ENCODE measurements around the gene RTN4RL1. TPM values are rescaled to one million over a fixed set of nuclear protein-coding genes. Genes with fewer than 3 reads are reported as not detected.
A peak's percentile ranks its signal among the peaks of the same experiment; 100 is the strongest.

The RTN4RL1 gene, protein sequence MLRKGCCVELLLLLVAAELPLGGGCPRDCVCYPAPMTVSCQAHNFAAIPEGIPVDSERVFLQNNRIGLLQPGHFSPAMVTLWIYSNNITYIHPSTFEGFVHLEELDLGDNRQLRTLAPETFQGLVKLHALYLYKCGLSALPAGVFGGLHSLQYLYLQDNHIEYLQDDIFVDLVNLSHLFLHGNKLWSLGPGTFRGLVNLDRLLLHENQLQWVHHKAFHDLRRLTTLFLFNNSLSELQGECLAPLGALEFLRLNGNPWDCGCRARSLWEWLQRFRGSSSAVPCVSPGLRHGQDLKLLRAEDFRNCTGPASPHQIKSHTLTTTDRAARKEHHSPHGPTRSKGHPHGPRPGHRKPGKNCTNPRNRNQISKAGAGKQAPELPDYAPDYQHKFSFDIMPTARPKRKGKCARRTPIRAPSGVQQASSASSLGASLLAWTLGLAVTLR
- 0.20 TPM for polyA plus RNA-seq (2013, experiment 1 of 2)
- 0.14 TPM for polyA plus RNA-seq (2013, experiment 2 of 2)

DNA sequence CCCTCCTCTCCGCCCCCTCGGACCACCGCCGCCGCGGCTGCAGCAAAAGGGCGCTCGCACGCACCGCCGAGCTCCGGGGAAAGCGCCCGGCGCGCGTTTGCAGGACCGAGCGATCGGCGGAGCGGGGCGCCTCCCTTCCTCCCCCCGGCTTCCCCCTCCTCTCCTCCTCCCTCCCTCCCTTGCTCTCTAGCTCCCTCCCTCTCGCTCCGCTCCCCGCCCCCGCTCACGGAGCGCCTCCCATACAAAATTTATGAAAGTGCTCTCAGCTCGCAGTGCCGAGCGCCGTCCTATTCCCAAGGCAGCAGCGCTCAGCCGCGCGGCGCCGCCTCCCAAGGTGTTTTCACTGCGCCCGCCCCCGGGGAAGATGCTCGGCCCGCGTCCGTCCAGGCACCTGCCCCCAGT is at the start of gene RTN4RL1:
Gene RTN4RL1 (minus strand): TSS at position 115 of the 402 bp plus-strand sequence. CDS start 469 bp downstream, outside the sequence.
- no peaks in the 10 kb centered on the region for H3K79me1 ChIP-seq (ENCODE audit: low read length)
- no peaks in the 10 kb centered on the region for H3K4me1 ChIP-seq (ENCODE audit: control insufficient read depth, low read depth, low read length)
- H3K79me2 ChIP-seq (ENCODE audit: control insufficient read depth, insufficient read depth, low read length), result no peaks in the 10 kb centered on the region
- H4K5ac ChIP-seq (ENCODE audit: low read length), result no peak within 1 kb of the TSS
- peak within 1 kb of the TSS; percentile 61 for H3K4me2 ChIP-seq (ENCODE audit: low read length)
- H2AK5ac ChIP-seq (ENCODE audit: low read length), result no peak within 1 kb of the TSS
- DNase-seq, result peak; percentile 78
- H3K4me3 ChIP-seq (ENCODE audit: low read length), result peak within 1 kb of the TSS; percentile 11
- WGBS (ENCODE audit: extremely low coverage, insufficient coverage, low lambda C conversion rate), result no CpG with 5 or more reads among the region's 47 CpGs
- no peak within 1 kb of the TSS for H4K8ac ChIP-seq (ENCODE audit: low read depth, low read length)
- no peak within 1 kb of the TSS for H3K4ac ChIP-seq (ENCODE audit: low read depth, low read length)
- peaks cover 18% of the 10 kb centered on the region for H3K27me3 ChIP-seq (ENCODE audit: insufficient read depth, low read length, poor library complexity)
- peak within 1 kb of the TSS; percentile 65 for H3K18ac ChIP-seq (ENCODE audit: low read length)
- H3K56ac ChIP-seq (ENCODE audit: low read length), result peak within 1 kb of the TSS; percentile 67
- no peaks in the 10 kb centered on the region for H3K36me3 ChIP-seq (ENCODE audit: control insufficient read depth, insufficient read depth, low read length)
- H3K27ac ChIP-seq (ENCODE audit: low read depth, low read length), result no peak within 1 kb of the TSS
- H2BK5ac ChIP-seq (ENCODE audit: low read length), result no peak within 1 kb of the TSS
- H3K9ac ChIP-seq (ENCODE audit: low read length), result peak within 1 kb of the TSS; percentile 52
- H2BK15ac ChIP-seq (replicated peaks; ENCODE audit: low read depth), result no peak within 1 kb of the TSS
- H3K23ac ChIP-seq (ENCODE audit: low read length), result no peak within 1 kb of the TSS
- H2BK120ac ChIP-seq (ENCODE audit: low read depth, low read length), result no peak within 1 kb of the TSS

DNA sequence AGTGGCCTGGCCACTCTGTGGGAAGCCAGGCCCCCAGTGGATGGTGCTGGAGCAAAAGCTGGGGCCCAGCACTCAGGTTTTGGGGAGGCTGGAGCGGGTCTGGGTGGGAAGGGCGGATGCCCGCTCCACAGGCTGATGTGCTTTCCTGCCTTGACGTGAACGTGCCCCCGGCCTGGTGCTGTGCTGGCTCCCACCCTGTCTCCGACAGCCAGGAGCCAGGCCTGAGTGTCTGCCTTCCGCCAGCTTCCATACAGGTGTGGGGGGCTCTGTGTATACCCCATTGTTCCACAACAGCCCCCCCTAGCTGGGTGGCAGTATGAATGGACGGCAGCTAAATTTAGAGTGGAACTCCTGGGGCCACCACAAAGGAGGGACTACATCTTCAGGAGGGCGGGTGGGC is 49.8 kb upstream of the RTN4RL1 start:
- Histone ChIP-seq H3K4ac (ENCODE audit: low read depth, low read length) (no peak overlapping the region), H3K4me1 (ENCODE audit: control insufficient read depth, low read depth, low read length) (peaks cover 3% of the 10 kb centered on the region), H3K18ac (ENCODE audit: low read length) (no peak overlapping the region), H2BK5ac (ENCODE audit: low read length) (no peak overlapping the region), H3K79me2 (ENCODE audit: control insufficient read depth, insufficient read depth, low read length) (no peaks in the 10 kb centered on the region), H3K56ac (ENCODE audit: low read length) (no peak overlapping the region), H2BK120ac (ENCODE audit: low read depth, low read length) (no peak overlapping the region), H3K23ac (ENCODE audit: low read length) (no peak overlapping the region), H4K8ac (ENCODE audit: low read depth, low read length) (no peak overlapping the region), H3K79me1 (ENCODE audit: low read length) (no peaks in the 10 kb centered on the region), H3K4me3 (ENCODE audit: low read length) (no peak overlapping the region), H3K27ac (ENCODE audit: low read depth, low read length) (no peak overlapping the region), H2BK15ac (replicated peaks; ENCODE audit: low read depth) (no peak overlapping the region), H2AK5ac (ENCODE audit: low read length) (no peak overlapping the region), H3K36me3 (ENCODE audit: control insufficient read depth, insufficient read depth, low read length) (no peaks in the 10 kb centered on the region), H4K5ac (ENCODE audit: low read length) (no peak overlapping the region), H3K27me3 (ENCODE audit: insufficient read depth, low read length, poor library complexity) (no peaks in the 10 kb centered on the region), H3K4me2 (ENCODE audit: low read length) (no peak overlapping the region), H3K9ac (ENCODE audit: low read length) (no peak overlapping the region)
- no CpG with 5 or more reads among the region's 10 CpGs for WGBS (ENCODE audit: extremely low coverage, insufficient coverage, low lambda C conversion rate)
- DNase-seq, result no peak

DNA sequence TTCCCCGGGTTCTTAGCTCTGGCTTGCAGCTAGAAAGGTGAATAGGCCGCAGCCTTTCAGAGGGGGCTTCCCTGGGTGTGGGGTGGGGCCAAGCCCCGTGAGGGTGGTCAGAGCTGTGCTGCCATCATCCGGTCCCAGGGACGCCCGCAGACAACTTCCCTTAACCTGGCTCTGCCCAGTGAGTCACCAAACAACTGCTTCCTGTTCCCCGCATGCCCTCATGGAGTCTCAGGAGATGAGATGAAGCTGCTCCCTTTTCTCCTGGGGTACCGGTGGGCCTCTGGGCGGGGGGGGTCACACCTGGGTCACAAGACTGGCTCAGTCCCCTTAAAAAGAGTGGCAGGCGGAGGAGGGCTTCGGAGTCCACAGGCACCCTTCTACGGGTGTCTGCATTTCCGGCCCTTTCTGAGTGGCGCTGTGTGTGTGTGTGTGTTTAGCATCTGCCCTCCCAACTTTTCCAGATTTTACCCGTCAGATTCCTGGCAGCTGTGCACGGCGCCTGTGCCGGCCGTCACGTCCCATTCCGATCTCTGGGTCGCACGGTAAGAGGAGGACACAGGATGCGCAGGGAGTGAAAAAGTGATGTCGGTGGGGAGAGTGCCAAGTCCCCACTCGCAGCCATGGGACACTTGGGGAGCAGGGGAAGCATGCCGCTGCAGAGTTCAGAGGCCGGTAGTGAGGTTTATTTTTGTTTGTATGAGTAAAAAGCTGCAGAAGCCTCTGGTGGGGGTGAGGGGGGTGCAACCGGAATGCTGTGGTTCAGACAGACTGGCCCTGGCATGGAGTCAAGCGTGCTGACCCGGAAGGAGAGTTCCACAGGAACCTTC is 46.5 kb upstream of the RTN4RL1 start:
- Histone ChIP-seq H3K4me3 (ENCODE audit: low read length) (no peak overlapping the region), H3K4me1 (ENCODE audit: control insufficient read depth, low read depth, low read length) (peaks cover 3% of the 10 kb centered on the region), H2BK15ac (replicated peaks; ENCODE audit: low read depth) (no peak overlapping the region), H2AK5ac (ENCODE audit: low read length) (no peak overlapping the region), H3K79me2 (ENCODE audit: control insufficient read depth, insufficient read depth, low read length) (no peaks in the 10 kb centered on the region), H3K27ac (ENCODE audit: low read depth, low read length) (no peak overlapping the region), H3K18ac (ENCODE audit: low read length) (no peak overlapping the region), H3K9ac (ENCODE audit: low read length) (no peak overlapping the region), H3K79me1 (ENCODE audit: low read length) (no peaks in the 10 kb centered on the region), H4K5ac (ENCODE audit: low read length) (no peak overlapping the region), H3K23ac (ENCODE audit: low read length) (no peak overlapping the region), H3K56ac (ENCODE audit: low read length) (no peak overlapping the region), H3K36me3 (ENCODE audit: control insufficient read depth, insufficient read depth, low read length) (no peaks in the 10 kb centered on the region), H3K27me3 (ENCODE audit: insufficient read depth, low read length, poor library complexity) (no peaks in the 10 kb centered on the region), H3K4ac (ENCODE audit: low read depth, low read length) (no peak overlapping the region), H2BK5ac (ENCODE audit: low read length) (no peak overlapping the region), H2BK120ac (ENCODE audit: low read depth, low read length) (no peak overlapping the region), H4K8ac (ENCODE audit: low read depth, low read length) (no peak overlapping the region), H3K4me2 (ENCODE audit: low read length) (no peak overlapping the region)
- no peak for DNase-seq
- WGBS (ENCODE audit: extremely low coverage, insufficient coverage, low lambda C conversion rate), result no CpG with 5 or more reads among the region's 31 CpGs

DNA sequence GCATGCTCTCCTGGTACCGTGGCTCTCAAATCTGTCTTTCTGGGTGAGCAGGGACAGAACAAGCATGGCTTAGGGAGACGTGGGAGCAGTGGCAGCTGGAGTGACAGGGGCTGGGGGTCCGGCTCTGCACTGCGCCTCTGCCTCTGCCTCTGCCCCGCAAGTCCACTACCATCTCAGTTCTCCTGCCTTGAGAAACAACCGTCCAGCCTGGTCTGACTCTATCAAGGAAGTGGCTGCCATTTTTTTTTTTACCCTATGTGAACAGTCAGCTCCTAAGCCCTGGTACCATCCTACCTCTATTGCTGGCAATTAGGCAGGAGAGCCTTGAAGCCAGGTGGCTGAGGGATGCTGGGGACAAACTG is 45.9 kb upstream of the RTN4RL1 start:
- H2BK5ac ChIP-seq (ENCODE audit: low read length), result no peak overlapping the region
- H3K4me2 ChIP-seq (ENCODE audit: low read length), result no peak overlapping the region
- no peak for DNase-seq
- no peaks in the 10 kb centered on the region for H3K36me3 ChIP-seq (ENCODE audit: control insufficient read depth, insufficient read depth, low read length)
- no peak overlapping the region for H2BK15ac ChIP-seq (replicated peaks; ENCODE audit: low read depth)
- H3K4me1 ChIP-seq (ENCODE audit: control insufficient read depth, low read depth, low read length), result peaks cover 3% of the 10 kb centered on the region
- no peak overlapping the region for H4K8ac ChIP-seq (ENCODE audit: low read depth, low read length)
- H3K79me1 ChIP-seq (ENCODE audit: low read length), result no peaks in the 10 kb centered on the region
- H3K4me3 ChIP-seq (ENCODE audit: low read length), result no peak overlapping the region
- H2AK5ac ChIP-seq (ENCODE audit: low read length), result no peak overlapping the region
- H2BK120ac ChIP-seq (ENCODE audit: low read depth, low read length), result no peak overlapping the region
- no peaks in the 10 kb centered on the region for H3K27me3 ChIP-seq (ENCODE audit: insufficient read depth, low read length, poor library complexity)
- no peaks in the 10 kb centered on the region for H3K79me2 ChIP-seq (ENCODE audit: control insufficient read depth, insufficient read depth, low read length)
- peak overlapping the region; percentile 25 for H3K56ac ChIP-seq (ENCODE audit: low read length)
- H4K5ac ChIP-seq (ENCODE audit: low read length), result no peak overlapping the region
- H3K9ac ChIP-seq (ENCODE audit: low read length), result no peak overlapping the region
- no CpG with 5 or more reads among the region's 6 CpGs for WGBS (ENCODE audit: extremely low coverage, insufficient coverage, low lambda C conversion rate)
- H3K27ac ChIP-seq (ENCODE audit: low read depth, low read length), result no peak overlapping the region
- H3K23ac ChIP-seq (ENCODE audit: low read length), result no peak overlapping the region
- no peak overlapping the region for H3K18ac ChIP-seq (ENCODE audit: low read length)
- H3K4ac ChIP-seq (ENCODE audit: low read depth, low read length), result no peak overlapping the region

DNA sequence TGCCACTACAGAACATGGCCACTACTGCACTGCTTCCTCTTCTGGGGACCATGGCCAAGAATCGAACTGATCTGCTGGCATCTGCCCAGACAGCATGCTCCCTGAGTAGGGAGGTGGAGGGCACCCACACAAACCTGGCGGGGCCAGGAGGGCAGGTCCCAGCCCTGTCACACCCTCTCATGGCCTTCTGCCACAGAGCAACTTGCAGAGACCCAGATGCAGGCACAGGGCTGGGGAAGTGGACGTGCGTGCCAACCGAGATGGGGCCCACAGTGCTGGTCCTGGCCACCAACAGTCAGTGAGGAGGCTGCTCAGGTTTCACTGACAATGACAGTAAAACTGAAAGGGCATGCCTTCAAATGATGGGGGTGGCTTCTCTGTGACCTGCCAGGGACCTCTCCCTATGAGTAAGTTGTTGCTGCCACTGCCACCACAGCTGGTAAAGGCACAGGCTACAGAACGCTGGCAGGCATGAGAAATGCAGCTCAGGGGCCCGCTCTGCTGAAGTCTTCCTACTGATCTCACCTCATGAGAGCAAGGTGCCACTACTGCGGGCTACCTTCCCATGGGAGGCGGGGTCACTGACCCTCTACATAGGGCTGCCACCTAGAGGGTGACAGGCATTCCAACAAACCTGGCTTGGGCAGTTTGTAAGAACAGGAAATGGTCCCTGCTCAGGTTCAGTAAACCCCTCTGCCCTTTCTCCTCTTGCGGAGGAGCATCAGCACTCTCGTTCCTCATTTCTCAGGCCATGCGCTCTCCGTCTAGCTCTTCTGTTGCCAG is 45.3 kb upstream of the RTN4RL1 start:
- no peak overlapping the region for H3K23ac ChIP-seq (ENCODE audit: low read length)
- WGBS (ENCODE audit: extremely low coverage, insufficient coverage, low lambda C conversion rate), result no CpG with 5 or more reads among the region's 13 CpGs
- no peak overlapping the region for H3K4me2 ChIP-seq (ENCODE audit: low read length)
- no peaks in the 10 kb centered on the region for H3K36me3 ChIP-seq (ENCODE audit: control insufficient read depth, insufficient read depth, low read length)
- no peak overlapping the region for H3K4ac ChIP-seq (ENCODE audit: low read depth, low read length)
- no peak overlapping the region for H2BK15ac ChIP-seq (replicated peaks; ENCODE audit: low read depth)
- no peak overlapping the region for H3K18ac ChIP-seq (ENCODE audit: low read length)
- H3K4me1 ChIP-seq (ENCODE audit: control insufficient read depth, low read depth, low read length), result no peaks in the 10 kb centered on the region
- H3K9ac ChIP-seq (ENCODE audit: low read length), result no peak overlapping the region
- no peaks in the 10 kb centered on the region for H3K27me3 ChIP-seq (ENCODE audit: insufficient read depth, low read length, poor library complexity)
- H3K4me3 ChIP-seq (ENCODE audit: low read length), result no peak overlapping the region
- H3K79me2 ChIP-seq (ENCODE audit: control insufficient read depth, insufficient read depth, low read length), result no peaks in the 10 kb centered on the region
- no peak overlapping the region for H2BK5ac ChIP-seq (ENCODE audit: low read length)
- H2BK120ac ChIP-seq (ENCODE audit: low read depth, low read length), result no peak overlapping the region
- H3K79me1 ChIP-seq (ENCODE audit: low read length), result no peaks in the 10 kb centered on the region
- no peak overlapping the region for H3K56ac ChIP-seq (ENCODE audit: low read length)
- peak; percentile 77 for DNase-seq
- H4K5ac ChIP-seq (ENCODE audit: low read length), result no peak overlapping the region
- H4K8ac ChIP-seq (ENCODE audit: low read depth, low read length), result no peak overlapping the region
- H2AK5ac ChIP-seq (ENCODE audit: low read length), result no peak overlapping the region
- H3K27ac ChIP-seq (ENCODE audit: low read depth, low read length), result no peak overlapping the region

Measured in mesendoderm (in vitro differentiated cells).